Lung microvascular endothelial cell (primary cell): Measurements from ENCODE around the gene POLR2H. TPM values are rescaled to one million over a fixed set of nuclear protein-coding genes. Genes with fewer than 3 reads are reported as not detected.

ENCODE experiments used
- DNase-seq, 2 donors: peaks; one replicate each; pipeline versions ENCODE4 v3.0.0 to v3.0.0-alpha.2; 2010; ENCODE audit warnings: low read depth in 2 of 2
- total RNA-seq: library from RNA; depleted of rRNA; stranded (reverse); fragments of >200 nt; gene quantifications from 2 replicates; pipeline ENCODE4 v1.2.1, GENCODE V29; 2014

POLR2H gene
- 65.8 and 97.8 TPM in 2 replicates for total RNA-seq

GRCh38 chr3:184361532-184361931, at the start of gene POLR2H, which contains the start of gene CLCN2:
TSS of gene POLR2H (plus strand) at chr3:184361710. CDS start at chr3:184363493, 1,783 bp downstream.
TSS of gene CLCN2 (minus strand) at chr3:184361605. CDS start at chr3:184361479, 126 bp downstream.
- peak; percentile 48 to 70 for DNase-seq

- DNase-seq = peak; percentile 97
Observed at GRCh38 chr3:184314363-184314699, 47.2 kb upstream of the POLR2H start, which contains the start of gene EIF4G1. TSS of gene EIF4G1 (plus strand) at chr3:184314606. CDS start at chr3:184315797, 1,191 bp downstream.

- peak; percentile 90 to 93 for DNase-seq
Observed at GRCh38 chr3:184314700-184315542, 46.6 kb upstream of the POLR2H start.

GRCh38 chr3:184315543-184315867, 46.0 kb upstream of the POLR2H start:
- no peak for DNase-seq

- DNase-seq = peak in 1 of 2 donors; percentile 44
Observed at GRCh38 chr3:184315871-184316661, 45.4 kb upstream of the POLR2H start.

- DNase-seq = peak in 1 of 2 donors; percentile 16
Observed at GRCh38 chr3:184316792-184317191, 44.7 kb upstream of the POLR2H start.

- no peak for DNase-seq
Observed at GRCh38 chr3:184317201-184317600, 44.3 kb upstream of the POLR2H start.

- DNase-seq = peak; percentile 84 to 96
Observed at GRCh38 chr3:184320104-184320445, 41.4 kb upstream of the POLR2H start.

- DNase-seq = no peak
Observed at GRCh38 chr3:184321666-184322065, 39.8 kb upstream of the POLR2H start.

GRCh38 chr3:184322731-184323487, 38.6 kb upstream of the POLR2H start:
- DNase-seq = no peak

- no peak for DNase-seq
Observed at GRCh38 chr3:184323696-184324095, 37.8 kb upstream of the POLR2H start.

GRCh38 chr3:184325269-184325668, 36.2 kb upstream of the POLR2H start:
- DNase-seq = no peak

GRCh38 chr3:184325715-184326369, 35.7 kb upstream of the POLR2H start:
- DNase-seq = no peak

GRCh38 chr3:184327171-184327570, 34.3 kb upstream of the POLR2H start:
- DNase-seq = no peak

- no peak for DNase-seq
Observed at GRCh38 chr3:184328516-184328915, 33.0 kb upstream of the POLR2H start.

GRCh38 chr3:184332370-184333090, 29.0 kb upstream of the POLR2H start:
- DNase-seq = peak; percentile 84 to 98

GRCh38 chr3:184333190-184333589, 28.3 kb upstream of the POLR2H start:
- DNase-seq = no peak

- DNase-seq = no peak
Observed at GRCh38 chr3:184333700-184334099, 27.8 kb upstream of the POLR2H start.

- DNase-seq = peak; percentile 34 to 87
Observed at GRCh38 chr3:184334470-184335158, 26.9 kb upstream of the POLR2H start.

GRCh38 chr3:184335291-184335660, 26.2 kb upstream of the POLR2H start:
- DNase-seq = peak in 1 of 2 donors; percentile 13
